VCaP (cell line): ENCODE data around the gene RNPEP.

Experiments used
- H3K27ac ChIP-seq: fragments of 450-650 bp; 2 replicates; pipeline ENCODE4 v1.5.1; 2017
- TF ChIP-seq, protein P1 (sequence below): fragments of 450-650 bp; conservative IDR thresholded peaks from 2 replicates; pipeline ENCODE4 v1.5.1; 2017; ENCODE audit warnings: mild to moderate bottlenecking, moderate library complexity

RNPEP gene

DNA sequence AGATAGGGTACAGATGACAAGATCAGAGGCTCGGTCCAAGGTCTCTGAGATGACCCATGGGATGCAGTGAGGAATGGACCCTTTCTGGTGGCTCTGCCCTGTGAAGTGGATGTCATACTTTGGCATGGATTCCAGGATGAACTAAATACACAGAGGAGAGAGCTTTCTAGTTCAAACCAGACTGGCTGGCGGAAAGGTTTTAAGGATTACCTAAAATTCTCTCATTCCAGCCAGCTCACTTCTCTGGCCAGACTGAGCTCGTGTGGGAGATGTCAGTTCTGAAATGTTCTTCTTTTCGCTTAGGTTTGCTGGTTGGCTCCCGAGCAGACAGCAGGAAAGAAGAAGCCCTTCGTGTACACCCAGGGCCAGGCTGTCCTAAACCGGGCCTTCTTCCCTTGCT lies 6.2 kb downstream of the RNPEP start:
- TF ChIP-seq, protein P1, sequence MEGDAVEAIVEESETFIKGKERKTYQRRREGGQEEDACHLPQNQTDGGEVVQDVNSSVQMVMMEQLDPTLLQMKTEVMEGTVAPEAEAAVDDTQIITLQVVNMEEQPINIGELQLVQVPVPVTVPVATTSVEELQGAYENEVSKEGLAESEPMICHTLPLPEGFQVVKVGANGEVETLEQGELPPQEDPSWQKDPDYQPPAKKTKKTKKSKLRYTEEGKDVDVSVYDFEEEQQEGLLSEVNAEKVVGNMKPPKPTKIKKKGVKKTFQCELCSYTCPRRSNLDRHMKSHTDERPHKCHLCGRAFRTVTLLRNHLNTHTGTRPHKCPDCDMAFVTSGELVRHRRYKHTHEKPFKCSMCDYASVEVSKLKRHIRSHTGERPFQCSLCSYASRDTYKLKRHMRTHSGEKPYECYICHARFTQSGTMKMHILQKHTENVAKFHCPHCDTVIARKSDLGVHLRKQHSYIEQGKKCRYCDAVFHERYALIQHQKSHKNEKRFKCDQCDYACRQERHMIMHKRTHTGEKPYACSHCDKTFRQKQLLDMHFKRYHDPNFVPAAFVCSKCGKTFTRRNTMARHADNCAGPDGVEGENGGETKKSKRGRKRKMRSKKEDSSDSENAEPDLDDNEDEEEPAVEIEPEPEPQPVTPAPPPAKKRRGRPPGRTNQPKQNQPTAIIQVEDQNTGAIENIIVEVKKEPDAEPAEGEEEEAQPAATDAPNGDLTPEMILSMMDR: no peak
- no peak overlapping the region for H3K27ac ChIP-seq

DNA sequence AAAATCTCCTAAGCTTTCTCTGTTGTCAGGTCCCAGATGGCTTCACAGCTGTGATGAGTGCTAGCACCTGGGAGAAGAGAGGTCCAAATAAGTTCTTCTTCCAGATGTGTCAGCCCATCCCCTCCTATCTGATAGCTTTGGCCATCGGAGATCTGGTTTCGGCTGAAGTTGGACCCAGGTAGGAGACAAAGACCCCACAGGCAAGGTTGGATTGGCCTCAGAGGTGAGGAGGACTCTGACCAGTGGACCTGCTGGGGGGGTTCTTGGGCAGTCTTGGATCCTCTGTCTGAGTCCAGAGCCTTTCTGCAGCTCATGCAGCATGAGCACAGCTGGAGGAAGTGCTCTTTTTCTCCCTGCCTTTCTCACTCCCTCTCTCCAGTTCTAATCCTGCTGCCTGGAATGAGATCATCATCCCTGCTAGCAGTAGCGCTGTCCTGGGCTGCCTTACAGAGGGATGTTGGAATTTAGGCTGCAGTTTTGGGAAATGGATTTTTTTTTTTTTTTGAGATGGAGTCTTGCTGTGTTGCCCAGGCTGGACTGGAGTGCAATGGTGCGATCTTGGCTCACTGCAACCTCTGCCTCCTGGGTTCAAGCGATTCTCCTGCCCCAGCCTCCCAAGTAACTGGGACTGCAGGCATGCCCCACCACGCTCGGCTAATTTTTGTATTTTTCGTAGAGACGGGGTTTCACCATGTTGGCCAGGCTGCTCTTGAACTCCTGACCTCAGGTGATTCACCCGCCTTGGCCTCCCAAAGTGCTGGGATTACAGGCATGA lies 7.1 kb downstream of the RNPEP start:
- TF ChIP-seq, protein P1: no peak

DNA sequence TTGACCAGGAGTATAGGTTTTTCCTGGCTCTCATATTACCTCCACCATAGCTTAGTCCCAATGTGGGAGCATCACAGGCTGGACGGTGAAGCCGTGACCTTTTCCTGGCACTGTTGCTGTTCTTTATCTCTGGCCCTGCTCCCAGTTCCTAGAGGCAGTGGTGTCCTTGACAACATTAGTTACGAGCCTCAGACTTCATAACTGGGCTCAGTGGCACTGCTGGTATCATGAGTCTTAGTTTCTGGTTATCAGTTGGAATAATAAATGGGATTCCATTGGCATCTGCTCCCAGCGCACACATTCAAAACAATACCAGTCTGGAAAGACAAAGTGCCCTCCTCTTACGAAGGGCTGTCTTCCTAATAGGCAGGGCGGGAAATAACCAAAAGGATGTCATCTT lies 8.0 kb downstream of the RNPEP start:
- peak overlapping the region; percentile 53 for H3K27ac ChIP-seq
- TF ChIP-seq, protein P1: no peak

More for the DNA sequence above, 7.1 kb downstream of the RNPEP start:
- H3K27ac ChIP-seq: peak overlapping the region; percentile 53

DNA sequence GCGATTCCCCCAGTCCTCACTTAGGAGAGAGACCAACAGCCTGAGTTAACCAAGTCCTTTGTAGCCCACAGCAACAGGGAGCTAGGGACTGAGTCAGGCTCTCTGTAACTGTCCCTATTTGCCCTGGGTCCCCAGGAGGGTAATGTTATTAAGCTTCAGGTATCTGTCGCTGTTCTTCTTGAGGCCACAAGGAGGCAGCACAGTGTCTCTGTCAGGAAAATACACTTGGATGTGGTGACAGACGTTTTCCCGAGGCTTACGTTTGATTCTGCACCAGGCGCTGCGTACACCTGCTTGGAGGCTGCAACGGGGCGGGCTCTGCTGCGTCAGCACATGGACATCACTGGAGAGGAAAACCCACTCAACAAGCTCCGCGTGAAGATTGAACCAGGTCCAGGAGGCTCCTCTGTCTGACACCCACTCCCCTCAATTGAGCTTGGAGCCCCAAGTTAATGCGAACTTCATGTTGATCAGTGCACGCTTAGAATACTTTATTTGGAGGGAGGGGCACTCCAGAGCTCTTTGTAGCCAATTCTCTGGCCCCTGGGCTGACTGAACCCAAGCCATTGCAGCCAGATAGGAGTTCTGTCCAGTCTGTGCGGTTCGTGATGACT lies 17.3 kb downstream of the RNPEP start:
- peak overlapping the region; percentile 24; the same call in 1 of the 2 replicates for H3K27ac ChIP-seq
- TF ChIP-seq, protein P1: peak; percentile 83

DNA sequence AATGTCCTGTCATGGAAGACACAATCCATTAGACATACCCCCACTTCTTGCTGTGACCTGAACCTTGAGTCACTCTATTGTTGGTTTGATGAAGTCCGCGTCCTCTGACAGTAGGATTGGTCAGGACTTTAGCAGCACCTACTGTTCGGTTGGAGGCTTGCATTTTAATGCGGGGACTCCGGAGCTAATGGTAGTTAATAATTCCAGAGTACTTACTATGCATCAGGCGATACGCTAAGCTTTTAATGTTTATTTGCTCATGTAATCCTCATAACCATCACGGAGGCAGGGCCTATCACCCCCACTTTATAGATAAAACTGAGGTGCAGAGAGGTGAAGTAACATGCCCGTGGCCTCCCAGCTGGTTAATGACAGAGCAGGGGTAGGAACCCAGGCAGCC lies 20.1 kb downstream of the RNPEP start:
- TF ChIP-seq, protein P1: no peak
- no peak overlapping the region for H3K27ac ChIP-seq

DNA sequence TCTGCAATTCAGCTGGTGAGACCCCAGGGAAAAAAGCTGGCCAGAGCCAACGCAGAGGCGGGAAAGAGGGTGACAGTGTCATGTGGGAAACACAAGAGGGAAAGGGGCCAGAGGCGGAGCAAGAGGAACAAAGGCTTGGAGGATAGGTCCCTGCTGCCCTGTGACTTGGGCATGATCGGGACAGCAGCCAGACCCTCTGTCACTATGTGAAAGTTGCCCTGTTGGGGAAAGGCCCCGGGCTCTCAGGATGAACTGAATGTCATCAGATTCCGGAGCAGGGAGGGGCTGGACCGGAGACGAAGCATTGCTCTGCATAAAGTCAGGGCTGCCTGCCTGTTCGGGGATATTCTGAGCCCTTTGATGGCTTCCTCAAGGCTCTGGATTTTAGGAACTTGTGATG lies 22.3 kb downstream of the RNPEP start:
- H3K27ac ChIP-seq: no peak overlapping the region
- TF ChIP-seq, protein P1: no peak

DNA sequence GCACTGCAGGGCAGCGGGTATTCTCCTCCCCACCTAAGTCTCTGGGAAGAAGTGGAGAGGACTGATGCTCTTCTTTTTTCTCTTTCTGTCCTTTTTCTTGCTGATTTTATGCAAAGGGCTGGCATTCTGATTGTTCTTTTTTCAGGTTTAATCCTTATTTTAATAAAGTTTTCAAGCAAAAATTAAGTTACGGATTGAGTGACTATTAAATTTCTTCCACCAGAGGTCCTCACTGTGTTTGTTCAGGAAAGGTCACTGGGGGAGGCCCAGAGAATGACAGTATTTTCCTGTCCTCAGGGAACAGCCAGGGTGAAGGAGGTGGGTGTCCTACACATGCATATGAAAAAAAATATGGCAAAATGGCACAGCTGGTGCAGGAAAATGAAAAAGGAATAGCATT lies 23.5 kb downstream of the RNPEP start:
- H3K27ac ChIP-seq: peak overlapping the region; percentile 8; the same call in 1 of the 2 replicates
- TF ChIP-seq, protein P1: peak; percentile 64
